Mesenchymal stem cell (in vitro differentiated cells and primary cell): ENCODE measurements around the gene CTSD.

Experiments
- DNase-seq: peaks from one replicate; pipeline ENCODE4 v3.0.0-alpha.2; 2013
- H2AFZ ChIP-seq: one replicate; pipeline ENCODE4 v1.6.1; 2013; ENCODE audit warnings: low read depth, mild to moderate bottlenecking, control low read depth, inconsistent platforms, low read length, moderate library complexity
- H2AK5ac ChIP-seq: 2 replicates; pipeline ENCODE4 v1.6.1; 2013; ENCODE audit warnings: low read length, moderate library complexity, mild to moderate bottlenecking, inconsistent platforms; ENCODE audit not compliant: severe bottlenecking
- H2BK120ac ChIP-seq: one replicate; pipeline ENCODE4 v1.6.1; 2013; ENCODE audit warnings: low read depth, mild to moderate bottlenecking, inconsistent platforms, low read length, moderate library complexity
- H2BK12ac ChIP-seq, 2 experiments: one replicate each; pipeline ENCODE4 v1.6.1; 2013; ENCODE audit warnings: inconsistent platforms in 2 of 2, low read length in 2 of 2, mild to moderate bottlenecking in 2 of 2, moderate library complexity in 2 of 2, control low read depth in 1 of 2
- H2BK15ac ChIP-seq: one replicate; pipeline ENCODE4 v1.6.1; 2013; ENCODE audit warnings: mild to moderate bottlenecking, low read depth, inconsistent platforms; ENCODE audit not compliant: poor library complexity, severe bottlenecking
- H2BK5ac ChIP-seq: 2 replicates; pipeline ENCODE4 v1.6.1; 2013; ENCODE audit warnings: low read depth, mild to moderate bottlenecking, low read length, control low read depth, inconsistent platforms; ENCODE audit not compliant: poor library complexity, severe bottlenecking
- H3K14ac ChIP-seq, 2 experiments: one replicate each; pipeline ENCODE4 v1.6.1; 2013; ENCODE audit warnings: inconsistent platforms in 2 of 2, low read length in 2 of 2, control low read depth in 1 of 2, mild to moderate bottlenecking in 1 of 2, moderate library complexity in 1 of 2
- H3K18ac ChIP-seq, 2 experiments: one replicate each; pipeline ENCODE4 v1.6.1; 2013; ENCODE audit warnings: inconsistent platforms in 2 of 2, low read length in 2 of 2, control low read depth in 1 of 2, low read depth in 1 of 2, mild to moderate bottlenecking in 1 of 2
- H3K23ac ChIP-seq, 2 experiments: one replicate each; pipeline ENCODE4 v1.6.1; 2013; ENCODE audit warnings: inconsistent platforms in 2 of 2, low read length in 2 of 2, mild to moderate bottlenecking in 2 of 2, moderate library complexity in 2 of 2, control low read depth in 1 of 2
- H3K27ac ChIP-seq: 2 replicates; pipeline ENCODE4 v1.5.1; 2013; ENCODE audit warnings: mild to moderate bottlenecking, moderate library complexity, low read length, control low read depth, inconsistent platforms; ENCODE audit not compliant: poor library complexity, severe bottlenecking
- H3K27me3 ChIP-seq, 2 experiments: 2 replicates each; pipeline versions ENCODE4 v1.6.1 to v1.7.0; 2013; ENCODE audit warnings: low read length in 2 of 2, mild to moderate bottlenecking in 2 of 2, moderate library complexity in 2 of 2, control low read depth in 1 of 2, inconsistent platforms in 1 of 2; ENCODE audit not compliant: control insufficient read depth in 1 of 2, insufficient read depth in 1 of 2
- H3K36me3 ChIP-seq, 2 experiments: 2 replicates each; pipeline versions ENCODE4 v1.6.1 to v1.7.0; 2013; ENCODE audit warnings: low read length in 2 of 2, control low read depth in 1 of 2, inconsistent platforms in 1 of 2, low read depth in 1 of 2, mild to moderate bottlenecking in 1 of 2; ENCODE audit not compliant: insufficient read depth in 2 of 2, control insufficient read depth in 1 of 2
- H3K4ac ChIP-seq, 2 experiments: one replicate each; pipeline ENCODE4 v1.6.1; 2013; ENCODE audit warnings: inconsistent platforms in 2 of 2, low read length in 2 of 2, mild to moderate bottlenecking in 2 of 2, moderate library complexity in 2 of 2, control low read depth in 1 of 2, low read depth in 1 of 2
- H3K4me1 ChIP-seq: 2 replicates; pipeline ENCODE4 v1.6.1; 2013; ENCODE audit warnings: low read depth, low read length, control low read depth; ENCODE audit not compliant: control insufficient read depth, insufficient read depth
- H3K4me2 ChIP-seq: 2 replicates; pipeline ENCODE4 v1.6.1; 2013; ENCODE audit warnings: low read length, mild to moderate bottlenecking, inconsistent platforms; ENCODE audit not compliant: poor library complexity, severe bottlenecking
- H3K4me3 ChIP-seq, 2 experiments: 2 replicates each; pipeline versions ENCODE4 v1.5.1 to v1.7.0; 2013; ENCODE audit warnings: low read length in 2 of 2, mild to moderate bottlenecking in 2 of 2, control low read depth in 1 of 2, low read depth in 1 of 2; ENCODE audit not compliant: insufficient read depth in 1 of 2
- H3K79me1 ChIP-seq: replicated peaks from 2 replicates; pipeline ENCODE4 v1.6.1; 2013; ENCODE audit warnings: mild to moderate bottlenecking, control low read depth, low read length, inconsistent platforms; ENCODE audit not compliant: poor library complexity, severe bottlenecking
- H3K9ac ChIP-seq: 2 replicates; pipeline ENCODE4 v1.7.0; 2013; ENCODE audit warnings: mild to moderate bottlenecking, low read length, moderate library complexity
- H3K9me3 ChIP-seq: 2 replicates; pipeline ENCODE4 v1.7.0; 2013; ENCODE audit warnings: mild to moderate bottlenecking, low read length; ENCODE audit not compliant: control insufficient read depth
- H4K8ac ChIP-seq: one replicate; pipeline ENCODE4 v1.6.1; 2013; ENCODE audit warnings: inconsistent platforms, mild to moderate bottlenecking, low read length, moderate library complexity
- H4K91ac ChIP-seq: one replicate; pipeline ENCODE4 v1.6.1; 2013; ENCODE audit warnings: mild to moderate bottlenecking, low read length, inconsistent platforms
- WGBS: methylation state at CpG from one replicate; pipeline ENCODE4 v1.1.7; 2013; ENCODE audit warnings: mixed read lengths; 5-methylcytosine and 5-hydroxymethylcytosine counted together

Gene CTSD

GRCh38 chr11:1782031-1782590 is 18.4 kb upstream of the CTSD start:
- H3K9ac ChIP-seq: no peak overlapping the region
- H4K91ac ChIP-seq: peak overlapping the region; percentile 90
- H2BK15ac ChIP-seq: peak overlapping the region; percentile 38
- DNase-seq: no peak
- H3K36me3 ChIP-seq: no peaks in the 10 kb centered on the region
- H3K14ac ChIP-seq: peak overlapping the region in 1 of 2 experiments; percentile 56
- no peaks in the 10 kb centered on the region for H3K9me3 ChIP-seq
- H3K18ac ChIP-seq: peak overlapping the region; percentile 21 to 70
- no peak overlapping the region for H3K27ac ChIP-seq
- 85% methylated on average over 13 of the region's 13 CpGs for WGBS
- H3K4me1 ChIP-seq: peaks cover 42% of the 10 kb centered on the region
- peak overlapping the region; percentile 61 to 69 for H2BK12ac ChIP-seq
- peak overlapping the region; percentile 37 for H2BK120ac ChIP-seq
- H3K27me3 ChIP-seq: peaks cover 0 to 21% of the 10 kb centered on the region in 2 experiments
- peak overlapping the region in 1 of 2 experiments; percentile 54 for H3K23ac ChIP-seq
- peak overlapping the region; percentile 43 for H2AK5ac ChIP-seq
- no peak overlapping the region for H2AFZ ChIP-seq
- peak overlapping the region; percentile 46 for H4K8ac ChIP-seq
- H3K4me3 ChIP-seq: no peak overlapping the region
- H2BK5ac ChIP-seq: no peak overlapping the region
- H3K4me2 ChIP-seq: no peak overlapping the region
- H3K4ac ChIP-seq: peak overlapping the region; percentile 1 to 30
- H3K79me1 ChIP-seq: no peaks in the 10 kb centered on the region

- no peaks in the 10 kb centered on the region for H3K9me3 ChIP-seq
- H2BK5ac ChIP-seq: no peak overlapping the region
- peak overlapping the region; percentile 27 for H2BK120ac ChIP-seq
- H4K8ac ChIP-seq: no peak overlapping the region
- H3K9ac ChIP-seq: no peak overlapping the region
- DNase-seq: no peak
- H2AFZ ChIP-seq: no peak overlapping the region
- H2AK5ac ChIP-seq: peak overlapping the region; percentile 33
- no peaks in the 10 kb centered on the region for H3K36me3 ChIP-seq
- no peak overlapping the region for H3K4me2 ChIP-seq
- H3K79me1 ChIP-seq: no peaks in the 10 kb centered on the region
- peak overlapping the region in 1 of 2 experiments; percentile 21 for H3K18ac ChIP-seq
- no peak overlapping the region for H3K23ac ChIP-seq
- H2BK12ac ChIP-seq: peak overlapping the region; percentile 6 to 69
- peaks cover 42% of the 10 kb centered on the region for H3K4me1 ChIP-seq
- peak overlapping the region; percentile 60 for H4K91ac ChIP-seq
- H3K27me3 ChIP-seq: peaks cover 0 to 21% of the 10 kb centered on the region in 2 experiments
- H3K4me3 ChIP-seq: no peak overlapping the region
- peak overlapping the region; percentile 29 for H2BK15ac ChIP-seq
- peak overlapping the region in 1 of 2 experiments; percentile 24 for H3K4ac ChIP-seq
- 90% methylated on average over 9 of the region's 9 CpGs for WGBS
- H3K27ac ChIP-seq: no peak overlapping the region
- H3K14ac ChIP-seq: peak overlapping the region in 1 of 2 experiments; percentile 88
Observed at GRCh38 chr11:1781593-1781975, 17.9 kb upstream of the CTSD start.

GRCh38 chr11:1780700-1781592 is 17.2 kb upstream of the CTSD start:
- Histone ChIP-seq H3K36me3 (no peaks in the 10 kb centered on the region), H2BK15ac (no peak overlapping the region), H4K8ac (no peak overlapping the region), H2BK12ac (peak overlapping the region; percentile 6 to 69), H4K91ac (peak overlapping the region; percentile 64), H2BK5ac (no peak overlapping the region), H3K14ac (peak overlapping the region in 1 of 2 experiments; percentile 88), H2AK5ac (no peak overlapping the region), H3K27ac (no peak overlapping the region), H3K9ac (no peak overlapping the region), H3K4me3 (no peak overlapping the region), H3K79me1 (no peaks in the 10 kb centered on the region), H3K4me1 (peaks cover 42% of the 10 kb centered on the region), H2BK120ac (no peak overlapping the region), H2AFZ (no peak overlapping the region), H3K18ac (peak overlapping the region in 1 of 2 experiments; percentile 21), H3K23ac (no peak overlapping the region), H3K27me3 (peaks cover 0 to 21% of the 10 kb centered on the region in 2 experiments), H3K9me3 (no peaks in the 10 kb centered on the region), H3K4me2 (no peak overlapping the region), H3K4ac (peak overlapping the region in 1 of 2 experiments; percentile 46)
- no peak for DNase-seq
- WGBS: 85% methylated on average over 25 of the region's 25 CpGs
